ENCODE data around the gene GRID1.

DNA sequence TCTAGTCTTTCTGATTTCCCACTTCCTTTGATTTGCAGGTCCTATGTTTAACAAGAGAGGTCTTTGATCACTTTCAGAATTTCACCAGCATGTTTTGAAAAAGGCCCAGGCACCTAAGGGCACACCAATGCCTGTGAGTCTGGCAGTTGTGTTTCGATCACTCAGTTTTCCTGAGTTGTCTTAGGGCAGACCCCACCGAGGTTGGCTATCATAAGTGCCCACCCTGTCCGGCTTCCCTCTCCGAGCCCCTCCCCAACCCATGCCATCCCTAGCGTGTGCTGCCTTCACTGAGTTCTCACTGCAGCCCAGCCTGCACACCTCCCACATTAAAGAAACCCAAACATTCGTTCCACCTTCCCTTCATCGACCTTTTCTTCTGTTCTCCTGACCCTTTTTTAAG lies 257.9 kb downstream of the GRID1 start:
- TF ChIP-seq POLR2A (IDR thresholded peaks at IDR 0.05) = no peak
- TF ChIP-seq, protein P1, sequence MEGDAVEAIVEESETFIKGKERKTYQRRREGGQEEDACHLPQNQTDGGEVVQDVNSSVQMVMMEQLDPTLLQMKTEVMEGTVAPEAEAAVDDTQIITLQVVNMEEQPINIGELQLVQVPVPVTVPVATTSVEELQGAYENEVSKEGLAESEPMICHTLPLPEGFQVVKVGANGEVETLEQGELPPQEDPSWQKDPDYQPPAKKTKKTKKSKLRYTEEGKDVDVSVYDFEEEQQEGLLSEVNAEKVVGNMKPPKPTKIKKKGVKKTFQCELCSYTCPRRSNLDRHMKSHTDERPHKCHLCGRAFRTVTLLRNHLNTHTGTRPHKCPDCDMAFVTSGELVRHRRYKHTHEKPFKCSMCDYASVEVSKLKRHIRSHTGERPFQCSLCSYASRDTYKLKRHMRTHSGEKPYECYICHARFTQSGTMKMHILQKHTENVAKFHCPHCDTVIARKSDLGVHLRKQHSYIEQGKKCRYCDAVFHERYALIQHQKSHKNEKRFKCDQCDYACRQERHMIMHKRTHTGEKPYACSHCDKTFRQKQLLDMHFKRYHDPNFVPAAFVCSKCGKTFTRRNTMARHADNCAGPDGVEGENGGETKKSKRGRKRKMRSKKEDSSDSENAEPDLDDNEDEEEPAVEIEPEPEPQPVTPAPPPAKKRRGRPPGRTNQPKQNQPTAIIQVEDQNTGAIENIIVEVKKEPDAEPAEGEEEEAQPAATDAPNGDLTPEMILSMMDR (IDR thresholded peaks at IDR 0.05) = no peak

Measured in thyroid gland (tissue), 4 donors.